Gastrocnemius medialis (tissue), 4 donors: ENCODE results near the gene ZNF497.

Experiments used
- POLR2A ChIP-seq, 2 donors: fragments of 450-650 bp; IDR thresholded peaks; one replicate each; pipeline ENCODE4 v1.6.1; 2017; ENCODE audit warnings: antibody characterized with exemption in 2 of 2, mild to moderate bottlenecking in 2 of 2, moderate library complexity in 2 of 2
- TF ChIP-seq, protein P1 (sequence below), 5 experiments: fragments of 450-650 bp in 3 of 5; fragments of 200-600 bp in 2 of 5; sonication (generic) in 2 of 5; IDR thresholded peaks in 4 of 5; conservative IDR thresholded peaks in 1 of 5; 1 replicate in 4 of 5; 2 replicates in 1 of 5; pipeline ENCODE4 v1.5.1; 2016 to 2019; ENCODE audit warnings: antibody characterized with exemption in 5 of 5, mild to moderate bottlenecking in 3 of 5, moderate library complexity in 3 of 5

DNA sequence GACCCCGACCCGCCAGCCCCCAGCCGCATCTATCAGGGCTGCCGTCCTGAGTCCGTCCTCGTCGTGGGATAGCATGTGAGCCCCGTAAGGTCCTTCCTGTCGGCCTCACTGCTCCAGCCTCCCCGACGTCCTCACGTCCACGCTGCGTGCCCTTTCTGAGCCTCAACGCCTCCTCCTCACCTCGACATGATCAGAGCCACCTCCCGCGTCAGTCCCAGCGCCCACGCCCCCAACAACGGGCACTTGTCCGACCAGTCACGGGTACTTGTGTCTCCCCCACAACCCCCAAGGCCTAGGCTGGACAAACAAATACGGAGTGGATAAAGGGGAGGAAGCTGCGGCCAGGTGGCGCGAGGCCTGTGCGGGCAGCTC, 665 bp downstream of the ZNF497 start:
- TF ChIP-seq, protein P1, sequence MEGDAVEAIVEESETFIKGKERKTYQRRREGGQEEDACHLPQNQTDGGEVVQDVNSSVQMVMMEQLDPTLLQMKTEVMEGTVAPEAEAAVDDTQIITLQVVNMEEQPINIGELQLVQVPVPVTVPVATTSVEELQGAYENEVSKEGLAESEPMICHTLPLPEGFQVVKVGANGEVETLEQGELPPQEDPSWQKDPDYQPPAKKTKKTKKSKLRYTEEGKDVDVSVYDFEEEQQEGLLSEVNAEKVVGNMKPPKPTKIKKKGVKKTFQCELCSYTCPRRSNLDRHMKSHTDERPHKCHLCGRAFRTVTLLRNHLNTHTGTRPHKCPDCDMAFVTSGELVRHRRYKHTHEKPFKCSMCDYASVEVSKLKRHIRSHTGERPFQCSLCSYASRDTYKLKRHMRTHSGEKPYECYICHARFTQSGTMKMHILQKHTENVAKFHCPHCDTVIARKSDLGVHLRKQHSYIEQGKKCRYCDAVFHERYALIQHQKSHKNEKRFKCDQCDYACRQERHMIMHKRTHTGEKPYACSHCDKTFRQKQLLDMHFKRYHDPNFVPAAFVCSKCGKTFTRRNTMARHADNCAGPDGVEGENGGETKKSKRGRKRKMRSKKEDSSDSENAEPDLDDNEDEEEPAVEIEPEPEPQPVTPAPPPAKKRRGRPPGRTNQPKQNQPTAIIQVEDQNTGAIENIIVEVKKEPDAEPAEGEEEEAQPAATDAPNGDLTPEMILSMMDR (IDR thresholded peaks at IDR 0.05 in 4 of 5, conservative IDR thresholded peaks at IDR 0.05 in 1 of 5): no peak
- no peak for TF ChIP-seq POLR2A (IDR thresholded peaks at IDR 0.05)
